ENCODE results near the gene NAB2.

Gene NAB2

DNA sequence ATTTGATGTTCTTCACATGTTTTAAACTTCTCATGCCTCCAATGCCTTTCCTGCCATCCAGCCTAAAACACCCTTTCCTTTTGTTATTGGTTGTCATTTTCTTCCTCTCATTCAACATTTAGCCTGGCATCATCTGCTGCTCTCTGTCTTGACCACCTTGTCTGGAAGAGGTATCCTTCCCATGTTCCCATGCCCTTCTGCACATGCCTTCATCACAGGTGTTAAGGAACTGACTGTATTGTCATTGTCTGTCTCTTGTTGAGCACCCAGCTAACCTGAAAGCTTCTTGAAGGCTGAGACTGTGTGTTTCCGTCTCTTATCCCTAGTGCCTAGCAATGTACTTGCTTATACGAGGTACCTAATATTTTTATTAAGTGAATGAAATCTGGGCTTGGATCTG lies 34.9 kb downstream of the NAB2 start:
- Histone ChIP-seq H3K27me3 (no peaks in the 10 kb centered on the region), H3K27ac (no peak overlapping the region), H3K9me3 (no peaks in the 10 kb centered on the region), H3K4me3 (no peak overlapping the region), H3K4me1 (peaks cover 0 to 18% (median 9%) of the 10 kb centered on the region in 4 donors), H3K36me3 (no peaks in the 10 kb centered on the region)
- intact Hi-C loops (cut with DNase I; ENCODE audit: low total_unique reads): loop anchor here (2.0 to 5.0 kb wide), 2 partner anchors 59 to 328 kb away; no protein-coding TSS in a partner anchor
- TF ChIP-seq, protein P1, sequence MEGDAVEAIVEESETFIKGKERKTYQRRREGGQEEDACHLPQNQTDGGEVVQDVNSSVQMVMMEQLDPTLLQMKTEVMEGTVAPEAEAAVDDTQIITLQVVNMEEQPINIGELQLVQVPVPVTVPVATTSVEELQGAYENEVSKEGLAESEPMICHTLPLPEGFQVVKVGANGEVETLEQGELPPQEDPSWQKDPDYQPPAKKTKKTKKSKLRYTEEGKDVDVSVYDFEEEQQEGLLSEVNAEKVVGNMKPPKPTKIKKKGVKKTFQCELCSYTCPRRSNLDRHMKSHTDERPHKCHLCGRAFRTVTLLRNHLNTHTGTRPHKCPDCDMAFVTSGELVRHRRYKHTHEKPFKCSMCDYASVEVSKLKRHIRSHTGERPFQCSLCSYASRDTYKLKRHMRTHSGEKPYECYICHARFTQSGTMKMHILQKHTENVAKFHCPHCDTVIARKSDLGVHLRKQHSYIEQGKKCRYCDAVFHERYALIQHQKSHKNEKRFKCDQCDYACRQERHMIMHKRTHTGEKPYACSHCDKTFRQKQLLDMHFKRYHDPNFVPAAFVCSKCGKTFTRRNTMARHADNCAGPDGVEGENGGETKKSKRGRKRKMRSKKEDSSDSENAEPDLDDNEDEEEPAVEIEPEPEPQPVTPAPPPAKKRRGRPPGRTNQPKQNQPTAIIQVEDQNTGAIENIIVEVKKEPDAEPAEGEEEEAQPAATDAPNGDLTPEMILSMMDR (IDR thresholded peaks at IDR 0.05): no peak
- DNase-seq: no peak

DNA sequence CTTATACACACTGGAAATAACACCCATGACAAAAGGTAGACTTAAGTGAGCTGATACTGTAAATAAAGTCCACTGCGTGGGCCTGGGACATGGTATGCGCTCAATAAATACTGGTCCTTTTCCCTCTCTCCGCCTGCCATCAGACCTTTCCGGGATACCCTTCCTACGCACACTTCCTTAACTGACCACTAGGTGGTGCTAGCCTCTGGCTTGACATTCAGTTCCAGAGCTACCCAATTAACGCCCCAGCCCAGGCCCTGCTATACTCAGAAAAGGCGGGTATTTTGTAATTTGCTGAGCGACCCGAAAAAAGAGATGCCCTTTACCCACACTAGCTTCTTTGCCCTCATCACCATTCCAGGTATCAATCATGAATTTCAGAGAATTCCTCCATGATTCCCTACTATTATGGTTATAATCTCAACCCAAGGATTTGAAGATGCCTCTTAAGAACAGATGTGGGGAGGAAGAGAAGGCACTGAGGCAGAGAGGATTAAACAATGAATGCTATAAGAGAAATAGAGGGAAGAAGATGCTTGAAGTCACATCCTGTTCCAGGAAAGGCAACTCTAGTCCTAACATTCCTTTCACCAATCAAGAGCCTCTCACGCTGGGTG lies 35.5 kb downstream of the NAB2 start:
- H3K4me1 ChIP-seq: peaks cover 0 to 13% (median 8%) of the 10 kb centered on the region in 4 donors
- no peaks in the 10 kb centered on the region for H3K36me3 ChIP-seq
- H3K9me3 ChIP-seq: no peaks in the 10 kb centered on the region
- intact Hi-C loops (cut with DNase I; ENCODE audit: low total_unique reads): loop anchor here (2.0 to 5.0 kb wide), 2 partner anchors 58 to 328 kb away; no protein-coding TSS in a partner anchor
- no peak overlapping the region for H3K27ac ChIP-seq
- TF ChIP-seq, protein P1 (IDR thresholded peaks at IDR 0.05): peak; percentile 95 to 97
- peak; percentile 83 to 85 for DNase-seq
- H3K4me3 ChIP-seq: no peak overlapping the region
- no peaks in the 10 kb centered on the region for H3K27me3 ChIP-seq

DNA sequence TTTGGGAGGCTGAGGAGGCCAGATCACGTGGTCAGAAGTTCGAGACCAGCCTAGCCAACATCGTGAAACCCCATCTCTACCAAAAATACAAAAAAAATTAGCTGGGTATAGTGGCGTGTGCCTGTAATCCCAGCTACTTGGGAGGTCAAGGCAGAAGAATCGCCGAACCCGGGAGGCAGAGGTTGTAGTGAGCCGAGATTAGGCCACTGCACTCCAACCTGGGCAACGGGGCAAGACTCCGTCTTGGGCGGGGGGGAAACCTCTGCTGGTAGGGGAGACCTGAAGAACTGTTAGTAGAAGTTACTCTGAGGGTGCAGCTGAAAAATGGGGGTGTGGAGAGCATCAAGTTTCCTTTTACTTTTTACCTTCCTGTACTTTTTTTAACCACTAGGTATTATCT lies 37.1 kb downstream of the NAB2 start:
- Histone ChIP-seq H3K4me1 (peaks cover 0 to 21% (median 18%) of the 10 kb centered on the region in 4 donors), H3K9me3 (no peaks in the 10 kb centered on the region), H3K36me3 (no peaks in the 10 kb centered on the region), H3K27ac (peak overlapping the region; percentile 95 to 99), H3K4me3 (no peak overlapping the region), H3K27me3 (no peaks in the 10 kb centered on the region)
- no peak for DNase-seq
- TF ChIP-seq, protein P1 (IDR thresholded peaks at IDR 0.05): no peak
- intact Hi-C loops (cut with DNase I; ENCODE audit: low total_unique reads): loop anchor here (2.0 kb wide), 1 partner anchor 51 kb away; no protein-coding TSS in a partner anchor

DNA sequence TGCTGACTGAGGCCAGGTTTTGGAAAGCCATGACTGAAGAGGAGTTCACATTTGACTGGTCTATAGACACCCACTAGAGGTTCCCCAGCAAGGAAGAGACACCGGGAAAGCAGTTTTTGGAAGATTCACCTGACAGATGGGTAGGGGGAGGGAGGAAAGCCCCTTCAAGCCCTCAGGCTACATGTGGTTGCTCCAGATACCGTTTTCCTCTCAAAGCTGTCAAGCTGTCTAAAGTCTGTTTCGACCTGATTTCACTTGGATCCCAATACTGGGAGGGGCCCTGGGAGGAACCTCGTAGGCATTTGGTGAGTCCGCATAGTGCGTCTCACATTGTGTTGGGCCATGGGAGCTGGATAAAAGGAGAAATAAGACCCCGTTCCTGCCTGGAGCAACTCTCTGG lies 37.6 kb downstream of the NAB2 start:
- no peaks in the 10 kb centered on the region for H3K9me3 ChIP-seq
- peak overlapping the region; percentile 94 to 96 for H3K4me3 ChIP-seq
- TF ChIP-seq, protein P1 (IDR thresholded peaks at IDR 0.05): no peak
- H3K4me1 ChIP-seq: peaks cover 0 to 26% (median 22%) of the 10 kb centered on the region in 4 donors
- H3K27me3 ChIP-seq: no peaks in the 10 kb centered on the region
- intact Hi-C loops (cut with DNase I; ENCODE audit: low total_unique reads): loop anchor here (2.0 kb wide), 1 partner anchor 50 kb away; no protein-coding TSS in a partner anchor
- H3K36me3 ChIP-seq: no peaks in the 10 kb centered on the region
- no peak for DNase-seq
- H3K27ac ChIP-seq: peak overlapping the region; percentile 95 to 99

DNA sequence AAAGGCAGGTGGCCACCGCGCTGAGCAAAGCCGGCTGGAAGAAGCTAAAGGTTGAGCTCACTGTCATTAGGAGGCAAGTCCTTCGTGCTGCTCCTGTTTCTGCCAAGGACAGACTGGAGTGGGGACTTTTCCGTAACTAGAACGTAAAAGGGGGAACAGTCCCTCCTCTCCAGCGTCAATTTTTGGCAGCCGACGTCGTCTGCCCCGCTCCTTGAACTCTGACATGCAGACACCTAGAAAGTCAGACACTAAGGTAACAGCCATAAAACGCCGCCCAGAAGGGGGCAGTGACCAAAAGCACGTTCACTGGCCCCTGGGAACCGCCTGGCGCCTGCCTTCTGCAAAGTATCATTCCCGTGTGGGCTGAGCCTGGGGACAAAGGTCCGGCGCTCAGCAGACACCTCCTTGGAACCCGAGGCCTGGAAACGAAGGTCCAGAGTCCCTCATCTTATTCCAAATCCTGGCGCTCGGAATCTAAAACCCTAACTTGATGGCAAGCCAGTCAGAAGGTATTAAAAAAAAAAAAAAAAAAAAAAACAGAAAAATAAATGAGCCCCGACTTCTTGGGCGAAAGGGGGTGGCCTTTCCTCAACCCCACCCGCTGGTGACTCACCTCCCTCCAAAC lies 38.3 kb downstream of the NAB2 start:
- H3K4me3 ChIP-seq: peak overlapping the region; percentile 94 to 96
- intact Hi-C loops (cut with DNase I; ENCODE audit: low total_unique reads): loop anchor here (2.0 kb wide), 1 partner anchor 50 kb away; no protein-coding TSS in a partner anchor
- TF ChIP-seq, protein P1 (IDR thresholded peaks at IDR 0.05): peak; percentile 38 to 46
- no peaks in the 10 kb centered on the region for H3K27me3 ChIP-seq
- H3K4me1 ChIP-seq: peaks cover 0 to 32% (median 29%) of the 10 kb centered on the region in 4 donors
- peak; percentile 86 to 96 for DNase-seq
- no peaks in the 10 kb centered on the region for H3K9me3 ChIP-seq
- peak overlapping the region; percentile 95 to 99 for H3K27ac ChIP-seq
- H3K36me3 ChIP-seq: no peaks in the 10 kb centered on the region

Data from tibial artery (tissue), 4 donors.